Right atrium auricular region (tissue), 2 donors: Measurements from ENCODE around the gene B4GAT1. TPM values are rescaled to one million over a fixed set of nuclear protein-coding genes. Genes with fewer than 3 reads are reported as not detected.
A peak's percentile ranks its signal among the peaks of the same experiment; 100 is the strongest.

Experiments
- DNase-seq: peaks from one replicate; pipeline ENCODE4 v3.0.0-alpha.2; 2019; ENCODE audit warnings: low spot score
- H3K27ac ChIP-seq, 2 donors: fragments of 200-600 bp; sonication (generic); 1 replicate in 1 of 2; 2 replicates in 1 of 2; pipeline ENCODE4 v1.5.1; 2016 to 2019
- H3K27me3 ChIP-seq, 2 donors: fragments of 200-600 bp; sonication (generic); one replicate each; pipeline versions ENCODE4 v1.5.1 to v1.6.0; 2017 to 2019
- H3K36me3 ChIP-seq: fragments of 200-600 bp; sonication (generic); one replicate; pipeline ENCODE4 v1.5.1; 2016
- H3K4me1 ChIP-seq, 2 donors: fragments of 200-600 bp; sonication (generic); one replicate each; pipeline versions ENCODE4 v1.5.1 to v1.6.0; 2017 to 2019
- H3K4me3 ChIP-seq, 2 donors: fragments of 200-600 bp; sonication (generic); 1 replicate in 1 of 2; 2 replicates in 1 of 2; pipeline ENCODE4 v1.5.1; 2017 to 2019; ENCODE audit warnings: mild to moderate bottlenecking in 1 of 2, moderate library complexity in 1 of 2
- H3K9me3 ChIP-seq, 2 donors: fragments of 200-600 bp; sonication (generic); one replicate each; pipeline ENCODE4 v1.5.1; 2019
- total RNA-seq, 2 donors: library from RNA; depleted of rRNA; stranded (reverse); fragments of >200 nt; gene quantifications; one replicate each; pipeline ENCODE4 v1.1.0, GENCODE V29; 2016
- TF ChIP-seq, protein P1 (sequence below), 2 donors: fragments of 200-600 bp; sonication (generic); IDR thresholded peaks; one replicate each; pipeline ENCODE4 v1.5.1; 2019; ENCODE audit warnings: antibody characterized with exemption in 2 of 2

The B4GAT1 gene
- total RNA-seq, 2 donors from 2014 or later = 61.1 to 64.3 TPM

DNA sequence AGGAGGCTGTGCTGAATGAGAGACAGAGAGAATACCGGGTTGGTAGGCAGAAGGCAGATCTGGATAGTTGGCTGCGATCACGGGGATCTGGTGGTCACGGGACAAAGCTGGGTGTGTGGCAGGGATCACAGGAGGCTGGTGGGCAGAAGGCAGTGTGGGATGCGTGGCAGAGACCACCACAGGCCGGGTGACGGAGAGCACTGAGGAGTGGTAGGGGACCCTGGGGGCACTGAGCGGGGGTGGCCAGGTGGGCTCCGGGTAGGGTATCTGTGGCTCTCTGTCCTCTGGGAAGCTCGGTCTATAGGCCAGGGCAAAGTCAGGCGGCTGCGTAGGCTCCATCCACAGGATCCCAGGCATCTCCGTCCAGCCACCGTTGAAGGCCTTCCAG, 31.9 kb downstream of the B4GAT1 start:
- no peaks in the 10 kb centered on the region for H3K36me3 ChIP-seq
- no peak for DNase-seq
- H3K27ac ChIP-seq = peak overlapping the region; percentile 78 to 90

DNA sequence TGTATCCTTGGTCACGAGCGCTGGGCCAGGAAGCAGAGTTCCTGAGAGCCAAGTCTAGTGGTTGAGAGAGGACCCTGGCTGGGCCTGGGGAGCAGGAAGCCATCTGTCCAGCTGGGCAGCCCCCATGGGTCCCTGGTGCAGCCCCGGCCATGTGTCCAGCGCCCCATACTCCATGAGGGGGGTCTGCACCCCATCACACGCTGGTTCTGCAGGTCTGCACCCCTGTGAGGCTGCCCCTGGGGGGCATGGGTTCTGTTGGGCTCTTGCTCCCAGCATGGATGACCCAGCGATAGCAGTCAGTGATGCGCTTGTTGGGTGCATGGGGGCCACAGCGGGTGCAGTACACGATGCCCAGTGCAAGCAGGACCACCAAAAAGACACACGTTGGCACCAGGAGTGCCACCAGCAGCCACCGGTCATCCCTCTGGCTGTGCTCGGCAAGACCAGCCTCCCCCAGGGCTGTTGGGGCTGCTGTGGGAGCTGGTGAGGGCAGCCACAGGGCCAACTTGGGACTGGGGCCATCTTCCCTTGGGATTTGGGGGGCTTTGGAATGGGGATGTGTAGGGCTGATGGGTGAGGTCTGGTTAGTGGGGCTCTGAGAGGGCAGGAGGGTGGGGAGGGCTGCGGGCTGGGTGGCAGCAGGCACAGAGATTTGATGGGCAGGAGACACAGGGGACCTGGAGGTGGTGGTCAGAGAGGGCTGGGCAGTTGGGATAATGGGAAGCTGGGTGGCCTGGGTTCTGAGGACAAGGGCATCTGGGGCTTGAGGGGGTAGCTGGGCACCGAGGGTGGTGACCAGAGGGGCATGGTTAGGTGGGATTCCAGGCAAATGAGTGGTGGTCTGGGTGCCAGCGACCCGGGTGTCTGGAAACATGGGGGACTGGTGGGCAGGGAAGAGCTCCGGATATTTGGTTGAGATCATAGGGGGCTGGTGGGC, 32.6 kb downstream of the B4GAT1 start:
- peak overlapping the region; percentile 90 to 94 for H3K27ac ChIP-seq
- H3K4me1 ChIP-seq = peaks cover 0 to 61% of the 10 kb centered on the region in 2 donors
- no peaks in the 10 kb centered on the region for H3K9me3 ChIP-seq
- DNase-seq = no peak
- TF ChIP-seq, protein P1, sequence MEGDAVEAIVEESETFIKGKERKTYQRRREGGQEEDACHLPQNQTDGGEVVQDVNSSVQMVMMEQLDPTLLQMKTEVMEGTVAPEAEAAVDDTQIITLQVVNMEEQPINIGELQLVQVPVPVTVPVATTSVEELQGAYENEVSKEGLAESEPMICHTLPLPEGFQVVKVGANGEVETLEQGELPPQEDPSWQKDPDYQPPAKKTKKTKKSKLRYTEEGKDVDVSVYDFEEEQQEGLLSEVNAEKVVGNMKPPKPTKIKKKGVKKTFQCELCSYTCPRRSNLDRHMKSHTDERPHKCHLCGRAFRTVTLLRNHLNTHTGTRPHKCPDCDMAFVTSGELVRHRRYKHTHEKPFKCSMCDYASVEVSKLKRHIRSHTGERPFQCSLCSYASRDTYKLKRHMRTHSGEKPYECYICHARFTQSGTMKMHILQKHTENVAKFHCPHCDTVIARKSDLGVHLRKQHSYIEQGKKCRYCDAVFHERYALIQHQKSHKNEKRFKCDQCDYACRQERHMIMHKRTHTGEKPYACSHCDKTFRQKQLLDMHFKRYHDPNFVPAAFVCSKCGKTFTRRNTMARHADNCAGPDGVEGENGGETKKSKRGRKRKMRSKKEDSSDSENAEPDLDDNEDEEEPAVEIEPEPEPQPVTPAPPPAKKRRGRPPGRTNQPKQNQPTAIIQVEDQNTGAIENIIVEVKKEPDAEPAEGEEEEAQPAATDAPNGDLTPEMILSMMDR (IDR thresholded peaks at IDR 0.05) = no peak
- no peaks in the 10 kb centered on the region for H3K36me3 ChIP-seq
- H3K4me3 ChIP-seq = peak overlapping the region; percentile 33 to 58
- H3K27me3 ChIP-seq = no peaks in the 10 kb centered on the region

More for the DNA sequence above, 31.9 kb downstream of the B4GAT1 start:
- no peaks in the 10 kb centered on the region for H3K27me3 ChIP-seq
- no peaks in the 10 kb centered on the region for H3K9me3 ChIP-seq
- H3K4me1 ChIP-seq = peaks cover 0 to 61% of the 10 kb centered on the region in 2 donors
- H3K4me3 ChIP-seq = peak overlapping the region; percentile 33 to 58
- TF ChIP-seq, protein P1 (IDR thresholded peaks at IDR 0.05) = no peak

DNA sequence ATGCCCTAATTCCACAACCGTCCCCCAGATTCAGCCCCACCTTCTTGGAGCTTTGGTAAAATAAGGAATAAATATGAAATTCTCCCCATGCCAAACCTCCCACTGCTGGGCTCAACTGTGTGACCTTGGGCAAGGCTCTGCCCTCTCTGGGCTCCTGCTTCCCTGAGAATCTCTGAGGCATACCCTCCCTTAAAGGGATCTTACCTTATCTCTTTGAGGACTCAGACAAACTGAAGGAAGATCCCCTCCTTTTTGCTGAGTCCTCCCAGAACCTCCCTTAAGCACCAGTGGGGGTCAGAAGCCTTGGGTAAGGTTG, 33.3 kb downstream of the B4GAT1 start:
- no peak for DNase-seq
- Histone ChIP-seq H3K4me1 (peaks cover 0 to 61% of the 10 kb centered on the region in 2 donors), H3K4me3 (peak overlapping the region; percentile 36 to 58), H3K9me3 (no peaks in the 10 kb centered on the region), H3K36me3 (no peaks in the 10 kb centered on the region), H3K27ac (peak overlapping the region; percentile 90 to 94), H3K27me3 (no peaks in the 10 kb centered on the region)
- TF ChIP-seq, protein P1 (IDR thresholded peaks at IDR 0.05) = no peak

DNA sequence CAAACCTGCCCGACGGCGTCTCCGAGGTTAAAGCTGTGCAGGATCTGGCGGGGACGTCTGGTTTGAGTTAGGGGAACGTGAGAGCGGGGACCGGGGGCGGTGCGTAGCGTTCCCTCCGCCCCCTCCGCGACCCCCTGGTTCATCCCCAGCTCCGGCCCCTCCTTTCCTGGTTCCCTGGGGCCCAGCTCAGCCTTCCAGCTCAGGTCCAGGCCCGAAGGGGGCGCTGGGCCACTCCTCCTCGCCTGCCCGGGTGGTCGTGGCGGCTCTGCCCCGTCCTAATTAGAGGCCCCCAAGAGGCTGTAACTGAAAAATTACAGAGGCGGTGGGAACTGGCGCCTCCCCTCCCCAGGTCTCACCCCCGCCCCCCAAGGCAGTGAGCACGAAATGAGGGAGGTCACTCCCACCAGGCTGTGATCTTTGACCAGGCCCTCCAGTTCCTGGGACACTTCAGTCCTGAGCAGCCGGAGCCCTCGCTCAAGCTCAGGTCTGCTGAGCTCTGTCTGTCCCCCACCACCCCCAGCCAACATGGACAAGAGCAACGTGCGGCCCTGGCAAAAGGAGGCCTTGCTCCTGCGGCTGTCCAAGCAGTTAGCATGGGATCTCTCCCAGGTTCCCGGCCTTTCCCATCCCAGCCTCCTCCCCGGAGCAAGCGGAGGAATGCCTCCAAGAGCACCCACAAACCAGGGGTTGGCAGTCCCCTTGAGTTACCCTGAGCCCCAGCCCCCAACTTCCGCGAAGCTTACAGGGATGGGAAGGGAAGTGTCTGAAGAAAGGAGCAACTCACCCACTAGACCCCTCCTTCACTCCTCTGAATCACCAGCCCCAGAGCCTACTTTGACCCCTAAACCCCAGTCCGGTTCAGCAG, 33.9 kb downstream of the B4GAT1 start:
- Histone ChIP-seq H3K9me3 (no peaks in the 10 kb centered on the region), H3K27me3 (no peaks in the 10 kb centered on the region), H3K4me1 (peaks cover 0 to 57% of the 10 kb centered on the region in 2 donors), H3K4me3 (peak overlapping the region; percentile 36 to 58), H3K36me3 (no peaks in the 10 kb centered on the region), H3K27ac (peak overlapping the region; percentile 90 to 94)
- TF ChIP-seq, protein P1 (IDR thresholded peaks at IDR 0.05) = no peak
- no peak for DNase-seq

DNA sequence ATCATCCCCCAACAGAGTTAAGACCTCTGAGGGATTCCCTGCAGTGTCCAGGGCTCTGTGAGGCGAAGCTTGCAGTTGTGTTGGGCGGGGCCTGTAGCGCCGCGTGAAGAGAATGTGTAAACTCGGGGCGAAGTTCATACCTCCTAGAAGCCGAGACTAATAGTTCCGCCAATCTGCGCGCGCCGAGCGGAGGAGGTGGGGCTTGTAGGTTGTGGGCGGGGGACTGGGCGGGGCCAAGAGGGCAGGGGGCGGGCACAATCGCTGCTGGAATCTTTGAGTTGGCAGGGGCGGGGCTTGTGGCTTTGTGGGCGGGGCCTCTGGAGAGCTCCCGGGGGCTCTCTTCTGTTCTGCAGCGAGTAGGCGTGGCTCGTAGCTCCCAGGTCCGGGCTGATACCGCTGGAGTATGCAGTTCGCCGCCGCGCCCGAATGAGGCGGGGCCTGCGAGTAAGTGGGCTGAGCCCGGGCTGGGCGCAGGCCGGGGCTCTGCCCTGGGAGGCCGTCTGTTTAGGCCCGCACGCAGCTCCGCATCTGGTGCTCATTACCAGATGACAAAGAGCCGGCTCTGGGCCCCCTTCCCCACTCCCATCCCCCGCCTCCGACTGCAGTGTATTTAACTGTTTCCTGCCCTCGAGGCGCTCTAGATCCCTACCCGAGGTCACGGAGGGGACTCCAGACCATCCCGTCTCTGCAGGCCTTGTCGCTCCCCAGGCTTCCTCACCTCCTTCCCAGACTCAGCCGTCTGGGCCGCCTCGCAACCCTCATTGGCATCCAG, 34.7 kb downstream of the B4GAT1 start:
- Histone ChIP-seq H3K4me3 (peak overlapping the region; percentile 40 to 58), H3K27ac (peak overlapping the region; percentile 90 to 94), H3K4me1 (peaks cover 0 to 49% of the 10 kb centered on the region in 2 donors), H3K9me3 (no peaks in the 10 kb centered on the region), H3K27me3 (no peaks in the 10 kb centered on the region), H3K36me3 (no peaks in the 10 kb centered on the region)
- TF ChIP-seq, protein P1 (IDR thresholded peaks at IDR 0.05) = no peak
- DNase-seq = peak; percentile 98
